ENCODE measurements around the gene DNAAF8.

GRCh38 chr16:4728676-4729075 lies 5.7 kb upstream of the DNAAF8 start:
- TF ChIP-seq, protein P1, sequence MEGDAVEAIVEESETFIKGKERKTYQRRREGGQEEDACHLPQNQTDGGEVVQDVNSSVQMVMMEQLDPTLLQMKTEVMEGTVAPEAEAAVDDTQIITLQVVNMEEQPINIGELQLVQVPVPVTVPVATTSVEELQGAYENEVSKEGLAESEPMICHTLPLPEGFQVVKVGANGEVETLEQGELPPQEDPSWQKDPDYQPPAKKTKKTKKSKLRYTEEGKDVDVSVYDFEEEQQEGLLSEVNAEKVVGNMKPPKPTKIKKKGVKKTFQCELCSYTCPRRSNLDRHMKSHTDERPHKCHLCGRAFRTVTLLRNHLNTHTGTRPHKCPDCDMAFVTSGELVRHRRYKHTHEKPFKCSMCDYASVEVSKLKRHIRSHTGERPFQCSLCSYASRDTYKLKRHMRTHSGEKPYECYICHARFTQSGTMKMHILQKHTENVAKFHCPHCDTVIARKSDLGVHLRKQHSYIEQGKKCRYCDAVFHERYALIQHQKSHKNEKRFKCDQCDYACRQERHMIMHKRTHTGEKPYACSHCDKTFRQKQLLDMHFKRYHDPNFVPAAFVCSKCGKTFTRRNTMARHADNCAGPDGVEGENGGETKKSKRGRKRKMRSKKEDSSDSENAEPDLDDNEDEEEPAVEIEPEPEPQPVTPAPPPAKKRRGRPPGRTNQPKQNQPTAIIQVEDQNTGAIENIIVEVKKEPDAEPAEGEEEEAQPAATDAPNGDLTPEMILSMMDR (IDR thresholded peaks at IDR 0.05): no peak
- TF ChIP-seq POLR2AphosphoS5 (IDR thresholded peaks at IDR 0.05): no peak
- TF ChIP-seq POLR2A (IDR thresholded peaks at IDR 0.05): no peak
